ENCODE data around the gene ABCA7. TPM values are rescaled to one million over a fixed set of nuclear protein-coding genes. Genes with fewer than 3 reads are reported as not detected.

The ABCA7 gene
- total and polyA plus RNA-seq, 7 donors: 1.8 to 25.1 (median 9.9) TPM

DNA sequence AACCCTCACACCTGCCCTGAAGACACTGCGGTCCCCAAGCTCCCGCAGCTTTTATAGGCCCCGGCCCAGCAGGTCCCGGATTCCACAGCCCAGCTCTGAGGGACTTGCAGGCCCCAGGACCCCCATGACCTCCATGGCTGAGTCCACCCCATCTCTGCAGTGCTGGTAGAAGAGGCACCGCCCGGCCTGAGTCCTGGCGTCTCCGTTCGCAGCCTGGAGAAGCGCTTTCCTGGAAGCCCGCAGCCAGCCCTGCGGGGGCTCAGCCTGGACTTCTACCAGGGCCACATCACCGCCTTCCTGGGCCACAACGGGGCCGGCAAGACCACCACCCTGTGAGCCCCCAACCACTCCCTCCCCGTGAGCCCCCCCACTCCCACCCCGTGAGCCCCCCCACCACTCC lies 9.2 kb downstream of the ABCA7 start:
- H3K4me3 ChIP-seq: no peak overlapping the region
- TF ChIP-seq EP300 (IDR thresholded peaks at IDR 0.05): no peak
- TF ChIP-seq POLR2A (IDR thresholded peaks at IDR 0.05): no peak
- no peak for TF ChIP-seq CTCF (IDR thresholded peaks at IDR 0.05)
- no peak for TF ChIP-seq POLR2AphosphoS5 (IDR thresholded peaks at IDR 0.05)
- H3K27me3 ChIP-seq: no peaks in the 10 kb centered on the region
- WGBS, 2 donors: 92 to 93% methylated on average over 17 of the region's 17 CpGs
- no peak overlapping the region for H3K27ac ChIP-seq
- no peaks in the 10 kb centered on the region for H3K9me3 ChIP-seq
- intact Hi-C loops (cut with DNase I): no loop called here
- no peaks in the 10 kb centered on the region for H3K4me1 ChIP-seq
- H3K36me3 ChIP-seq: no peaks in the 10 kb centered on the region
- DNase-seq: no peak

DNA sequence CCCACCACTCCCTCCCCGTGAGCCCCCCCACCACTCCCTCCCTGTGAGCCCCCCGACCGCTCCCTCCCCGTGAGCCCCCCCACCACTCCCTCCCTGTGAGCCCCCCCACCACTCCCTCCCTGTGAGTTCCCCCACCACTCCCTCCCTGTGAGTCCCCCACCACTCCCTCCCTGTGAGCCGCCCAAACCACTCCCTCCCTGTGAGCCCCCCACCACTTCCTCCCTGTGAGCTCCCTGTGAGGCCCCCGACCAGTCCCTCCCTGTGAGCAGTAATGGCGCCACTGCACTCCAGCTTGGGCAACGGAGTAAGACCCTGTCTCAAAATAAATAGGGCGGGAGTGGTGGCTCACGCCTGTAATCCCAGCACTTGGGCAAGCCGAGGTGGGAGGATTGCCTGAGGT lies 9.9 kb downstream of the ABCA7 start:
- Histone ChIP-seq H3K4me3 (no peak overlapping the region), H3K4me1 (no peaks in the 10 kb centered on the region), H3K36me3 (no peaks in the 10 kb centered on the region), H3K9me3 (no peaks in the 10 kb centered on the region), H3K27me3 (no peaks in the 10 kb centered on the region), H3K27ac (no peak overlapping the region)
- no peak for DNase-seq
- intact Hi-C loops (cut with DNase I): no loop called here
- 50 to 59% methylated on average over 11 of the region's 11 CpGs for WGBS, 2 donors
- TF ChIP-seq EP300 (IDR thresholded peaks at IDR 0.05) (no peak), CTCF (IDR thresholded peaks at IDR 0.05) (no peak), POLR2AphosphoS5 (IDR thresholded peaks at IDR 0.05) (no peak), POLR2A (IDR thresholded peaks at IDR 0.05) (no peak)

DNA sequence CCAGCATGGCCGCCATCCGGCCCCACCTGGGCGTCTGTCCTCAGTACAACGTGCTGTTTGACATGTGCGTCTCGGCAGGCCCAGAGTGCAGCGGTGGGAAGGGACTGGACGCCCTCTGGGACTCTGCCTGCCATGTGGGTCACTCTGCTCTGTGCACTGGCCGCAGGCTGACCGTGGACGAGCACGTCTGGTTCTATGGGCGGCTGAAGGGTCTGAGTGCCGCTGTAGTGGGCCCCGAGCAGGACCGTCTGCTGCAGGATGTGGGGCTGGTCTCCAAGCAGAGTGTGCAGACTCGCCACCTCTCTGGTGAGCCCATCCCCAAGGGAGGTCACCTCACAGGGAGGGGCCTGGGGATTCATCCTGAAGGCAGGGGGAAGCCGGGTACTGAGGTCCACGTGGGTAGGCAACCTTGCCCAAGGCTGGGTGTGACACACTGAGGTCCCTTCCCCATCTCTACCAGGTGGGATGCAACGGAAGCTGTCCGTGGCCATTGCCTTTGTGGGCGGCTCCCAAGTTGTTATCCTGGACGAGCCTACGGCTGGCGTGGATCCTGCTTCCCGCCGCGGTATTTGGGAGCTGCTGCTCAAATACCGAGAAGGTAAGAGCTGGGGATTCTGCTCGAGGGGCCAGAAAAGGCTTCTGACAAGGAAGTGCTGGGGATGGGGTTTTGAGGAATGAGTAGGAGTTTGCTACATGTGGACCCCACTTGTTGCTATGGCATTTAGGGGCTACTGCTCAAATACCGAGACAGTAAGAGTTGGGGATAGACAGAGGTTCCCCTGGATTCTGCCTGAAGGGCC lies 11.3 kb downstream of the ABCA7 start:
- WGBS, 2 donors: 89% methylated on average over 31 of the region's 31 CpGs
- H3K9me3 ChIP-seq: peaks cover 0 to 4% (median 0%) of the 10 kb centered on the region in 4 donors
- H3K4me3 ChIP-seq: no peak overlapping the region
- H3K27ac ChIP-seq: no peak overlapping the region
- no peak for DNase-seq
- H3K36me3 ChIP-seq: no peaks in the 10 kb centered on the region
- TF ChIP-seq POLR2AphosphoS5 (IDR thresholded peaks at IDR 0.05): no peak
- no peak for TF ChIP-seq EP300 (IDR thresholded peaks at IDR 0.05)
- TF ChIP-seq POLR2A (IDR thresholded peaks at IDR 0.05): no peak
- no peak for TF ChIP-seq CTCF (IDR thresholded peaks at IDR 0.05)
- no peaks in the 10 kb centered on the region for H3K27me3 ChIP-seq
- intact Hi-C loops (cut with DNase I): no loop called here
- H3K4me1 ChIP-seq: no peaks in the 10 kb centered on the region

DNA sequence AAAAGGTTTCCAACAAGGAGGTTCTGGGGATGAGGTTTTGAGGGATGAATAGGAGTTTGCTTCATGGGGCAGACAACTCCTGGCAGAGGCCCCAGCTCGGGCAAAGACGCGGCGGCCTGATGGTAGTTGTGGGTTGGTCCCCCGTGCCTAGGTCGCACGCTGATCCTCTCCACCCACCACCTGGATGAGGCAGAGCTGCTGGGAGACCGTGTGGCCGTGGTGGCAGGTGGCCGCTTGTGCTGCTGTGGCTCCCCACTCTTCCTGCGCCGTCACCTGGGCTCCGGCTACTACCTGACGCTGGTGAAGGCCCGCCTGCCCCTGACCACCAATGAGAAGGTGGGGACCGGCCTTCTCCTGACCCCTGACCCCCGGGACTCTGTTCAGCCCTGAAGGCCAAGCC lies 11.9 kb downstream of the ABCA7 start:
- no peak for DNase-seq
- WGBS, 2 donors: 85 to 93% methylated on average over 17 of the region's 17 CpGs
- no peaks in the 10 kb centered on the region for H3K4me1 ChIP-seq

More for the DNA sequence above, 11.9 kb downstream of the ABCA7 start:
- Histone ChIP-seq H3K27me3 (no peaks in the 10 kb centered on the region), H3K4me3 (no peak overlapping the region), H3K27ac (no peak overlapping the region), H3K9me3 (peaks cover 0 to 10% (median under 1%) of the 10 kb centered on the region in 4 donors), H3K36me3 (no peaks in the 10 kb centered on the region)
- intact Hi-C loops (cut with DNase I): no loop called here
- TF ChIP-seq CTCF (IDR thresholded peaks at IDR 0.05): no peak
- TF ChIP-seq POLR2AphosphoS5 (IDR thresholded peaks at IDR 0.05): no peak
- TF ChIP-seq POLR2A (IDR thresholded peaks at IDR 0.05): no peak

All from sigmoid colon (tissue), 7 donors.